HS-27A (cell line): ENCODE results near the gene AP1G1.
"Not testable (repeated sequence)": the region's sequence is repeated elsewhere in the genome, so short reads cannot be mapped to it uniquely, and the experiment has no call there.

Experiments used
- DNase-seq: peaks from one replicate; pipeline ENCODE4 v3.0.0-alpha.2; 2012; ENCODE audit warnings: low read depth, missing footprints

AP1G1 gene

GRCh38 chr16:71700831-71701230 is 107.8 kb downstream of the AP1G1 start:
- no peak for DNase-seq

- no peak for DNase-seq
Observed at GRCh38 chr16:71698491-71698890, 110.1 kb downstream of the AP1G1 start.

DNA sequence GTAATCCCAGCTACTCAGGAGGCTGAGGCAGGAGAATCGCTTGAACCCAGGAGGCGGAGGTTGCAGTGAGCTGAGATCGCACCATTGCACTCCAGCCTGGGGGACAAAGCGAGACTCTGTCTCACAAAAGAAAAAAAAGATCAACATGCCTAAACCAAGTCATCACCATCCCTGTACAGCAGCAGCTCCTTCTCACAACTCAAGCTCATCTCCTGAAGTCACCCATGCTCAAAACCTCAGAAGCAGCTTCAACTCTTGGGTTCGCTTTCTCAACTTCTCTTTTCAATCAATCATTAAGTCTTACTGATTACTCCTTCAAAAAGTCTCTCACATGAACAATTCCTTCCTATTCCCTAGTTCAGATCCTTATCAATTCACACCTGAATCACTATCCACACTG is 115.5 kb downstream of the AP1G1 start:
- DNase-seq = no peak

- DNase-seq = no peak
Observed at GRCh38 chr16:71689901-71690300, 118.7 kb downstream of the AP1G1 start.

DNA sequence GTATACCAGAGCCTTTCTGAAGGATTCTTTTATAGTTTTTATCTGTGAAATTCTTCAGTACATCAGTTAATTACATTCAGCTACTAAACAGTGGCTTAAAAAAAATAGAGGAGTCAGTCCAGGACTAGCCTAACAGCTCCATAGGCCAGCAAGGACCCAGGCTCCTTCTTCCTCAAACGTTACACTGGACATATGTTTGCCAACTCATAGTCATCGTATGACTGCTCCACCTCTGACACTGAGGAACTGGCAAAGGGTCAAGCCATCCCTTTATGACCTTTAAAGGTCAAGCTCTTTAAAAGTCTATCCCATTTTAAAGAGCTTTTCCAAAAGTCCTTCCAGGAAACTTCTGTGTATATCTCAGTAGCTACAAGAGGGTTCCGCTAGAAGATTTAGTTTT is 120.8 kb downstream of the AP1G1 start:
- no peak for DNase-seq

DNA sequence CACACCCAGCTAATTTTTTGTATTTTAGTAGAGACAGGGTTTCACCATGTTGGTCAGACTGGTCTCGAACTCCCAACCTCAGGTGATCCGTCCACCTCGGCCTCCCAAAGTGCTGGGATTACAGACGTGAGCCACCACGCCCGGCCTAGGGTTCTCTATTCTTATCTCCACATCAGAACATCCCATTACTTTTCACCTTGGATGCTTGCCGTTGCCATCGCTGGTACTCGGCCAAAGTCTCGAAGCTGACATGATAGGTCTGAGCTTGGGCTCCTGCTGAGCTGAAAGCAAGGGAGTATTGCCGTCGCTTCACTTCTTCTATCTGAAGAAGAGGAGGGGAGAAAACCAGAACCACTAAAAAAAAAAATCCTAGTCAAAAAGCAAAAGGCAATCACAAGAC is 124.4 kb downstream of the AP1G1 start:
- not testable (repeated sequence) for DNase-seq

- no peak for DNase-seq
Observed at GRCh38 chr16:71681360-71681759, 127.3 kb downstream of the AP1G1 start.
